SK-N-SH (cell line): ENCODE measurements around the gene FOXP1. TPM values are rescaled to one million over a fixed set of nuclear protein-coding genes. Genes with fewer than 3 reads are reported as not detected.

ENCODE experiments used
- CTCF ChIA-PET: fragments of 300-600, 350-600 bp; formaldehyde crosslinking; extraction: SDS; loops from one replicate; lab custom pipeline; 2021; lab: Yijun Ruan, JAX
- POLR2A ChIA-PET: fragments of 350-600 bp; sonication (Branson Sonifier 250); formaldehyde crosslinking; extraction: SDS; loops from one replicate; lab custom pipeline; 2020; ENCODE audit warnings: antibody characterized with exemption, inconsistent platforms; lab: Yijun Ruan, JAX
- DNase-seq: peaks from one replicate; pipeline ENCODE4 v3.0.0; 2012
- H2AFZ ChIP-seq: fragments of 200-600 bp; sonication (generic); 2 replicates; pipeline ENCODE4 v1.8.1; 2016; ENCODE audit warnings: antibody characterized with exemption, mild to moderate bottlenecking, low read depth
- H3F3A ChIP-seq: fragments of 200-600 bp; sonication (generic); replicated peaks from 2 replicates; pipeline ENCODE3; 2016; ENCODE audit warnings: antibody characterized with exemption, mild to moderate bottlenecking; ENCODE audit not compliant: insufficient read depth
- H3K27ac ChIP-seq, 2 experiments: fragments of 200-500 bp in 1 of 2; fragments of 200-600 bp in 1 of 2; sonication (Bioruptor generic) in 1 of 2; sonication (generic), shearing (Covaris generic) in 1 of 2; 2 replicates each; pipeline versions ENCODE4 v1.5.1 to v1.6.1; 2014 to 2016; ENCODE audit warnings: low read depth in 2 of 2, inconsistent platforms in 1 of 2, low read length in 1 of 2, mild to moderate bottlenecking in 1 of 2, mixed read lengths in 1 of 2
- H3K27me3 ChIP-seq: fragments of 200-600 bp; sonication (generic), shearing (Covaris generic); 2 replicates; pipeline ENCODE4 v1.6.1; 2016; ENCODE audit warnings: mixed run types; ENCODE audit not compliant: insufficient read depth
- H3K36me3 ChIP-seq, 2 experiments: fragments of 200-500 bp in 1 of 2; fragments of 200-600 bp in 1 of 2; sonication (Bioruptor generic) in 1 of 2; sonication (generic) in 1 of 2; replicated peaks in 1 of 2; 2 replicates each; pipeline versions ENCODE3 to v1.5.1; 2014 to 2016; ENCODE audit warnings: low read length in 1 of 2, mild to moderate bottlenecking in 1 of 2; ENCODE audit not compliant: insufficient read depth in 2 of 2, control insufficient read depth in 1 of 2
- H3K4me1 ChIP-seq, 2 experiments: fragments of 200-500 bp in 1 of 2; fragments of 200-600 bp in 1 of 2; sonication (Bioruptor generic) in 1 of 2; sonication (generic), shearing (Covaris generic) in 1 of 2; 2 replicates each; pipeline versions ENCODE4 v1.5.1 to v1.6.1; 2014 to 2016; ENCODE audit warnings: low read depth in 1 of 2, low read length in 1 of 2, mixed run types in 1 of 2; ENCODE audit not compliant: insufficient read depth in 2 of 2, control insufficient read depth in 1 of 2
- H3K4me2 ChIP-seq: fragments of 200-600 bp; sonication (generic), shearing (Covaris generic); 2 replicates; pipeline ENCODE4 v1.6.1; 2017; ENCODE audit warnings: mixed run types
- H3K4me3 ChIP-seq, 2 experiments: fragments of 200-500 bp in 1 of 2; fragments of 200-600 bp in 1 of 2; sonication (Bioruptor generic) in 1 of 2; sonication (generic), shearing (Covaris generic) in 1 of 2; 2 replicates each; pipeline versions ENCODE4 v1.5.1 to v1.8.1; 2014 to 2016; ENCODE audit warnings: low read depth in 2 of 2, inconsistent platforms in 1 of 2, low read length in 1 of 2, mild to moderate bottlenecking in 1 of 2, mixed read lengths in 1 of 2, moderate library complexity in 1 of 2
- H3K79me2 ChIP-seq: fragments of 200-600 bp; sonication (generic); 2 replicates; pipeline ENCODE4 v1.8.1; 2017; ENCODE audit warnings: mild to moderate bottlenecking; ENCODE audit not compliant: insufficient read depth
- H3K9ac ChIP-seq: fragments of 200-600 bp; sonication (generic); 2 replicates; pipeline ENCODE4 v1.6.1; 2017; ENCODE audit warnings: mixed run types
- H3K9me2 ChIP-seq: fragments of 200-600 bp; sonication (generic); 2 replicates; pipeline ENCODE4 v1.6.1; 2017; ENCODE audit warnings: mixed run types
- H3K9me3 ChIP-seq: fragments of 200-600 bp; sonication (generic); 2 replicates; pipeline ENCODE4 v1.6.1; 2017; ENCODE audit warnings: mixed run types, mild to moderate bottlenecking, moderate library complexity
- H4K20me1 ChIP-seq: fragments of 200-600 bp; sonication (generic); 2 replicates; pipeline ENCODE4 v1.6.1; 2017; ENCODE audit warnings: mild to moderate bottlenecking, mixed run types; ENCODE audit not compliant: insufficient read depth
- CHD2 ChIP-seq: fragments of 150-350 bp; IDR thresholded peaks from 2 replicates; pipeline ENCODE4 v1.6.1; 2018; ENCODE audit warnings: low read length; ENCODE audit not compliant: partially characterized antibody
- EP300 ChIP-seq, 2 experiments: IDR thresholded peaks; 2 replicates each; pipeline versions ENCODE4 v1.4.0 to v1.6.1; 2012; ENCODE audit warnings: borderline replicate concordance in 1 of 2, low read depth in 1 of 2, low read length in 1 of 2
- EZH2phosphoT487 ChIP-seq: fragments of 200-600 bp; sonication (generic); IDR thresholded peaks from 2 replicates; pipeline ENCODE4 v1.6.1; 2017; ENCODE audit warnings: low read depth, mixed run types, mild to moderate bottlenecking, antibody characterized with exemption, moderate library complexity, borderline replicate concordance
- FOSL2 ChIP-seq: IDR thresholded peaks from 2 replicates; pipeline ENCODE4 v1.4.0; 2012; ENCODE audit warnings: low read depth, mild to moderate bottlenecking, moderate library complexity, borderline replicate concordance
- FOXJ3 ChIP-seq: sonication (generic); formaldehyde crosslinking; IDR thresholded peaks from 2 replicates; pipeline ENCODE4 v1.5.1; 2020; ENCODE audit warnings: mild to moderate bottlenecking, missing genetic modification reagents
- GATA2 ChIP-seq: sonication (generic); formaldehyde crosslinking; IDR thresholded peaks from 2 replicates; pipeline ENCODE4 v1.5.0; 2020; ENCODE audit warnings: mild to moderate bottlenecking, missing genetic modification reagents
- JUND ChIP-seq: IDR thresholded peaks from 2 replicates; pipeline ENCODE4 v1.4.0; 2012
- MEF2A ChIP-seq: IDR thresholded peaks from 2 replicates; pipeline ENCODE4 v1.4.0; 2012; ENCODE audit warnings: low read depth, borderline replicate concordance
- MXI1 ChIP-seq: IDR thresholded peaks from 2 replicates; pipeline ENCODE4 v1.6.1; 2012; ENCODE audit warnings: mild to moderate bottlenecking, low read depth, low read length, improper control_type of control experiment
- NFIC ChIP-seq: IDR thresholded peaks from 2 replicates; pipeline ENCODE4 v1.4.0; 2012; ENCODE audit warnings: borderline replicate concordance
- PBX3 ChIP-seq: IDR thresholded peaks from 2 replicates; pipeline ENCODE4; 2012
- POLR2AphosphoS5 ChIP-seq: IDR thresholded peaks from 2 replicates; pipeline ENCODE4 v1.6.1; 2012; ENCODE audit warnings: low read depth, low read length
- RAD21 ChIP-seq: IDR thresholded peaks from 2 replicates; pipeline ENCODE4 v1.6.1; 2012; ENCODE audit warnings: mild to moderate bottlenecking, low read length
- RCOR1 ChIP-seq: fragments of 150-350 bp; IDR thresholded peaks from 2 replicates; pipeline ENCODE4 v1.6.1; 2017; ENCODE audit warnings: antibody characterized with exemption, low read length
- RXRA ChIP-seq: IDR thresholded peaks from 2 replicates; pipeline ENCODE4 v1.4.0; 2012; ENCODE audit warnings: low read depth, mild to moderate bottlenecking, borderline replicate concordance
- SIN3A ChIP-seq: IDR thresholded peaks from 2 replicates; pipeline ENCODE4 v1.6.1; 2012; ENCODE audit warnings: low read depth, mild to moderate bottlenecking, low read length, moderate library complexity, borderline replicate concordance
- SMC3 ChIP-seq: IDR thresholded peaks from 2 replicates; pipeline ENCODE4 v1.6.1; 2012; ENCODE audit warnings: low read depth, low read length, improper control_type of control experiment
- TCF12 ChIP-seq: IDR thresholded peaks from 2 replicates; pipeline ENCODE4 v1.4.0; 2012
- TEAD4 ChIP-seq: IDR thresholded peaks from 2 replicates; pipeline ENCODE4 v1.4.0; 2012; ENCODE audit warnings: mild to moderate bottlenecking, borderline replicate concordance; ENCODE audit not compliant: insufficient read depth
- WGBS: methylation state at CpG from one replicate; pipeline ENCODE4 v1.1.6; 2017; ENCODE audit warnings: low lambda C conversion rate; 5-methylcytosine and 5-hydroxymethylcytosine counted together
- polyA plus RNA-seq, 3 experiments: library from polyadenylated mRNA; depleted of rRNA; stranded (reverse); fragments of >200 nt; gene quantifications; 2 replicates each; pipeline ENCODE4 v1.2.3, GENCODE V29; 2012
- TF ChIP-seq, protein P1 (sequence below): IDR thresholded peaks from 2 replicates; pipeline ENCODE4 v1.6.1; 2012; ENCODE audit warnings: mild to moderate bottlenecking, low read depth, low read length, moderate library complexity
- TF ChIP-seq, protein P2 (sequence below): fragments of 150-350 bp; IDR thresholded peaks from 2 replicates; pipeline ENCODE4 v1.6.1; 2017; ENCODE audit warnings: antibody characterized with exemption, low read length, low read depth, borderline replicate concordance

Gene FOXP1
- polyA plus RNA-seq, 1 of the 3 experiments (the other 2 are of a cell fraction) = 8.8 TPM

GRCh38 chr3:71398157-71398836, 185.2 kb downstream of the FOXP1 start:
- Histone ChIP-seq H3K4me3 (no peak overlapping the region), H3K27ac (peak overlapping the region; percentile 25 to 69; a peak in 3 of 4 replicates), H3K27me3 (no peaks in the 10 kb centered on the region), H3K79me2 (peaks cover 87% of the 10 kb centered on the region), H3K4me2 (peak overlapping the region; percentile 4; the same call in 1 of the 2 replicates), H3K9ac (no peak overlapping the region), H3F3A (peaks cover 16% of the 10 kb centered on the region), H4K20me1 (no peaks in the 10 kb centered on the region), H3K4me1 (peaks cover 16 to 35% of the 10 kb centered on the region in 2 experiments), H3K36me3 (no peaks in the 10 kb centered on the region), H3K9me2 (no peaks in the 10 kb centered on the region), H3K9me3 (no peaks in the 10 kb centered on the region), H2AFZ (no peak overlapping the region)
- WGBS = 43% methylated on average over 4 of the region's 4 CpGs
- peak; percentile 67 for DNase-seq
- TF ChIP-seq EP300 (IDR thresholded peaks at IDR 0.05; ENCODE audit: borderline replicate concordance in 1 of 2, low read depth in 1 of 2, low read length in 1 of 2) = peak; percentile 56 to 95; a peak in 3 of 4 replicates
- TF ChIP-seq JUND = peak; percentile 46
- peak; percentile 66 for TF ChIP-seq NFIC
- peak; percentile 72 for TF ChIP-seq MXI1
- 0 out of 2 replicates have a peak, but pooled peaks have one; percentile 5 for TF ChIP-seq SMC3
- no peak for TF ChIP-seq EZH2phosphoT487
- peak; percentile 20 for TF ChIP-seq CHD2
- TF ChIP-seq RCOR1 = peak; percentile 86
- peak; percentile 98 for TF ChIP-seq GATA2
- TF ChIP-seq RXRA = no peak
- peak; percentile 82 for TF ChIP-seq TCF12
- peak; percentile 78 for TF ChIP-seq PBX3
- TF ChIP-seq FOXJ3 (CRISPR knock-in tag) = peak; percentile 64; the same call in 1 of the 2 replicates
- peak; percentile 31 for TF ChIP-seq RAD21
- TF ChIP-seq SIN3A = no peak
- CTCF ChIA-PET = interaction anchor here (0.6 to 2.4 kb wide), 20 partner anchors 8 to 866 kb away, joined by 3 to 9 read pairs (median 3); no protein-coding TSS in a partner anchor
- POLR2A ChIA-PET = no interaction called here

DNA sequence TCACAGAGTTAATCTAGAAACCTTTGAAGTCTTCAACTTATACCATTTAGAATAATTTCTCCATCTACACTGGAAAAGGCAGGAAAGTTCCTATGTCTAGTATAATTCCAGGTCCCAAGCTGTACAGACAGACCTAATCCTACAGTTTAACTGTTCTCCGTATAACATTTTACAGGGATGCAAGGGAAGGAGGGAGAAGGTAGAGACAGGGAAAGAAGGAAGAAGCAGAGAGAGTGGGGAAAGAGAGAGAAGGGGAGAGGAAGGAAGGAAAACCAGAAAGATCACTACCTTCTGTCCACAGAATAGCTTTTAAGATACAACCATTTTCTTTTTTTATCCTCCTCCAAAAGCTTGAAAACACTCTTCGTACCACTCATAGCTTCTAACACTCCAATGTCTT, 185.8 kb downstream of the FOXP1 start:
- Histone ChIP-seq H4K20me1 (no peaks in the 10 kb centered on the region), H3K27me3 (no peaks in the 10 kb centered on the region), H3K9ac (no peak overlapping the region), H3K79me2 (peaks cover 86% of the 10 kb centered on the region), H3K4me3 (no peak overlapping the region), H3K4me1 (peaks cover 16 to 35% of the 10 kb centered on the region in 2 experiments), H3F3A (peaks cover 16% of the 10 kb centered on the region), H3K4me2 (peak overlapping the region; percentile 4; the same call in 1 of the 2 replicates), H2AFZ (no peak overlapping the region), H3K9me2 (no peaks in the 10 kb centered on the region), H3K27ac (peak overlapping the region in 1 of 2 experiments; percentile 69; a peak in 3 of 4 replicates), H3K36me3 (no peaks in the 10 kb centered on the region), H3K9me3 (no peaks in the 10 kb centered on the region)
- POLR2A ChIA-PET = no interaction called here
- WGBS = 89% methylated on average over 2 of the region's 2 CpGs
- no peak for DNase-seq
- TF ChIP-seq RAD21 (no peak), POLR2AphosphoS5 (no peak), SIN3A (no peak), NFIC (no peak), SMC3 (no peak), CHD2 (no peak), EZH2phosphoT487 (no peak), TEAD4 (no peak), FOSL2 (no peak), GATA2 (no peak), FOXJ3 (CRISPR knock-in tag) (no peak), MEF2A (no peak)
- TF ChIP-seq, protein P1, sequence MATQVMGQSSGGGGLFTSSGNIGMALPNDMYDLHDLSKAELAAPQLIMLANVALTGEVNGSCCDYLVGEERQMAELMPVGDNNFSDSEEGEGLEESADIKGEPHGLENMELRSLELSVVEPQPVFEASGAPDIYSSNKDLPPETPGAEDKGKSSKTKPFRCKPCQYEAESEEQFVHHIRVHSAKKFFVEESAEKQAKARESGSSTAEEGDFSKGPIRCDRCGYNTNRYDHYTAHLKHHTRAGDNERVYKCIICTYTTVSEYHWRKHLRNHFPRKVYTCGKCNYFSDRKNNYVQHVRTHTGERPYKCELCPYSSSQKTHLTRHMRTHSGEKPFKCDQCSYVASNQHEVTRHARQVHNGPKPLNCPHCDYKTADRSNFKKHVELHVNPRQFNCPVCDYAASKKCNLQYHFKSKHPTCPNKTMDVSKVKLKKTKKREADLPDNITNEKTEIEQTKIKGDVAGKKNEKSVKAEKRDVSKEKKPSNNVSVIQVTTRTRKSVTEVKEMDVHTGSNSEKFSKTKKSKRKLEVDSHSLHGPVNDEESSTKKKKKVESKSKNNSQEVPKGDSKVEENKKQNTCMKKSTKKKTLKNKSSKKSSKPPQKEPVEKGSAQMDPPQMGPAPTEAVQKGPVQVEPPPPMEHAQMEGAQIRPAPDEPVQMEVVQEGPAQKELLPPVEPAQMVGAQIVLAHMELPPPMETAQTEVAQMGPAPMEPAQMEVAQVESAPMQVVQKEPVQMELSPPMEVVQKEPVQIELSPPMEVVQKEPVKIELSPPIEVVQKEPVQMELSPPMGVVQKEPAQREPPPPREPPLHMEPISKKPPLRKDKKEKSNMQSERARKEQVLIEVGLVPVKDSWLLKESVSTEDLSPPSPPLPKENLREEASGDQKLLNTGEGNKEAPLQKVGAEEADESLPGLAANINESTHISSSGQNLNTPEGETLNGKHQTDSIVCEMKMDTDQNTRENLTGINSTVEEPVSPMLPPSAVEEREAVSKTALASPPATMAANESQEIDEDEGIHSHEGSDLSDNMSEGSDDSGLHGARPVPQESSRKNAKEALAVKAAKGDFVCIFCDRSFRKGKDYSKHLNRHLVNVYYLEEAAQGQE = no peak
- TF ChIP-seq, protein P2, sequence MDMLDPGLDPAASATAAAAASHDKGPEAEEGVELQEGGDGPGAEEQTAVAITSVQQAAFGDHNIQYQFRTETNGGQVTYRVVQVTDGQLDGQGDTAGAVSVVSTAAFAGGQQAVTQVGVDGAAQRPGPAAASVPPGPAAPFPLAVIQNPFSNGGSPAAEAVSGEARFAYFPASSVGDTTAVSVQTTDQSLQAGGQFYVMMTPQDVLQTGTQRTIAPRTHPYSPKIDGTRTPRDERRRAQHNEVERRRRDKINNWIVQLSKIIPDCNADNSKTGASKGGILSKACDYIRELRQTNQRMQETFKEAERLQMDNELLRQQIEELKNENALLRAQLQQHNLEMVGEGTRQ = no peak
- CTCF ChIA-PET = interaction anchor here (0.6 to 2.4 kb wide), 24 partner anchors 9 to 1040 kb away, joined by 3 to 12 read pairs (median 3); no protein-coding TSS in a partner anchor
